NCI-H2227 treated with DMSO at 0.1 percent for 48 hours (cell line): ENCODE results near the gene PAPSS2.

ENCODE experiments used
- DNase-seq: peaks from one replicate; lab custom pipeline; 2025; lab: John Stamatoyannopoulos, UW

Gene PAPSS2

DNA sequence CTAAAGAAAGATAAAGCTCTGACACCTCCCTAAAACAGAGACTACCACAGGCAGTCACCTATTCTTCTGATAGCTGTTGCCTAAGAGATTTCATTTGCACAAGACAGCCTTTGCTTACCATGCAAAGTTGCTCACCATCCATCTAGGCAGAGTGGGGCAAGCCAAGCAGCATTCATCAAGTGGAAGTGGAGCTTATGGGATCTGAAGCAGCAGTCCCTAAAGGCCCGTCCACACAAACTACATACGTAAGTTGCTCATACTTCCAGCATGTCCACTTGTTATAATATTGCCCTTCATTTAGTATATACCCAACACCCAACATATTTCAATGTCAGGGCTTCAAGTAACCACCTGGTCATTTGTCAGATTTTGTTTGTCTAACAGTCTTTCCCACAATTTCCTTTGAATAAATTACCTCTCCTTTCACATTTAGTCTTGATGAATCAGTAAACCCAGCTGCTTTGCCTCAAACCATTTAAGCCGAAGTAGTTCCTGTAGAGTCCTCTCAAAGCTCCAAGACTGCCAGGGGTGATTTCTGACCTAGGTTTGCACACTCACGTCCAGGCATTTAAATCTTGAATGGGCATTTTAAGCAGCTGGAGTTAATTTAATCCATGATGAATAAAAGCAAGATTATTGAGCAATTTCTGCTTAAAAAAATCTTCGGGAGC is 90.5 kb downstream of the PAPSS2 start:
- no peak for DNase-seq

DNA sequence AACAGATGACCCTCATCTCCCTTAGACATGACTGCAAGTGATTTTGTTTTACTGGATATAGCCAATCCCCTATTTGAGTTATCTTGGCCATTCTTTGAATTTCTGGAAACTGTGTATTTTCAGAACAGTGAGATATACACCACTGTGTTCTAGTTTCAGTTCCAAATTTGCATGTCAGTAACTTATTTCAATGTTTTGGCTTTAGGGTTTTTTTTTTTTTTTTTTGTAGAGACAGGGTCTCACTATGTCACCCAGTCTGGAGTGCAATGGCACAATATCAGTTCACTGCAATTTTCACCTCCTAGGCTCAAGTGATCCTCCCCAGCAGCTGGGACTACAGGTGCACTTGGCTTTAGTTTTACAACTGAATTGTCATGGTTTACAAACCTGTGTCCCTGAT is 91.1 kb downstream of the PAPSS2 start:
- DNase-seq: no peak

DNA sequence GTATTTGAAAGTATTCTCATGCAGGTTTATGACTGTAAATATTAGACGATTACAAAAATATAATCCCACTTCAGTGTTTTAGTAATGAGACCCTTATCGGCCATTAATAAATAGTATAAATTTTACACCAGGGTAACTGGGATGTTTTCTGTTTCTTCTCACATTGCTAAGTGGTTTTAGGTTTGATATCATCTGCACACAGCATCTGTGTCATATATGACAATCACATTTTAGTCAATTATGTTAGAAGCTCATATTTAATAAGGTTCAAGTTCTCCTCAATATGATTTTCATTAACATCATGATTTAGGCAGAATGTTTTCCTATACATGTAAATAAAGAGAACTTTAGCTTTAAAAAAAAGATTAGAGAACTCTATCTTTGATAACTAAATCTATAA is 91.6 kb downstream of the PAPSS2 start:
- no peak for DNase-seq

DNA sequence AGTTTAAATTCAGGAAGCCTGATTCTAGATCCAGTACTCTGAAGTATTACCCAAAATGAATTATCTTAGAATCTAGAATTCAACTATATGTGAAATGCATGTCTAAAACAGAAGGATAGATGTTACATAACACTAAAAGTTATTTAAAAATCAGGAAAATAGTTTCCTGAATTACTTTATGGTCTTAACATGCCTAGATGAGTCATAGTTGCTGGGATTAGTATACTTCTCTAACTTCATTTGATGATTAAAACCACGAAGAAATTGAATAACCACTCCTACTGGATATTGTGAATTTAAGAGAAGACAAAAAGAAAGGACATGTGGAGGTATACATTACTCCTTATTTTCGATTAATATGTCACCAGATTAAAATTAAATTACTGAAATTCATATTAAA is 92.9 kb downstream of the PAPSS2 start:
- DNase-seq: no peak

DNA sequence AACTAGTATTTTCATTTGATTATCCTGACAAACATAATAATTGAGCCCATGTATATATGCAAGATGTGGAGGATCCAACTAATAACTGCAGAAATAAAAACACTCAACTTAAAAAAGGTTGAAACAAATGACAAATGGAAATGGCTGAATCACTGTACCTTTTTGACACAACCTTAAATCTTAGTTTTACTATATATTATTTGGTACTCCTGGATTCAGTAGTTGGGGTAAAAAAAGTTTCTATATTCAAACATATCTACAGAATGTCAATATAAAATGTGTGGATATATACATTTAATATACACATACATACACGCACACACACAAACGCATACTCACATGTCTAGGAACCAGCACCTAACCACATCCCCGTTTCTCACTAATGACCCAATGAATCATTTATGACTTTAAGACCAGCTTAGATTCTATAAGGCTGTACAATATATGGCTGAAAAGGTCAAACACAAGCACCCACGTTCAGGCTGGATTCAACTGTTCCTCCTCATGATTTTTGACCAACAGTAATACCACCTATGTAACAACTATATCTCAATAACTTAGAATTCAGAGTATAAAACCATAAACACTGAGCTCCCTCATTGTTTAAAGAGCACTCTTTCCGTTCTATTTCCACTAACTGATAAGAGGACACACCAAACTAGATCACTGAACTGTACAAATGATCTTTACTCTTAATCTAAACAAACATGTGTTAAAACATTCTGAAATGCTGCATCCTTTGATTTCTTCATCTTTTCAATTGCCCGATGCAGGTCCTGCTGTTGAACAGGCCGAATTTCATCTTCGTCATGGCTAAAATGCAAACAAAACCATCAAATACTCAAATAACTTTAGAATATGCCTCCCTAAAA is 94.6 kb downstream of the PAPSS2 start:
- no peak for DNase-seq

DNA sequence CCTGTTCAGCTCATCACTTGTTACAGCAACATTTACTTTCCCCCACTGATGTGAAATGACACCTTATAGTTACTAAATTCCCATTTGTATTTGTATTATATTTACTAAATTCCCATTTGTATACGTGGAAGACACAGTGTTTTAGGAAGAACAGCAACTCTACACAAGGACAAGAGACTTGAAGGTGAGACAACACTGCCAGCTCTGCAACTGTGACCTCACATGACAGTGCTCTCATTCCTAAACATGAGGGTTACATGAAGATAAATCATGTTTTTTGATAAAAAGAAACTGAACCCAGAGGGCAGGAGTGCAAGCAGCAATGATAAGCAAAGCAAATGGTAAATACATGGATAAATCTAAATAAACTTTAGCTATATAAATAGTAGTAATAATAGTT is 98.0 kb downstream of the PAPSS2 start:
- no peak for DNase-seq

DNA sequence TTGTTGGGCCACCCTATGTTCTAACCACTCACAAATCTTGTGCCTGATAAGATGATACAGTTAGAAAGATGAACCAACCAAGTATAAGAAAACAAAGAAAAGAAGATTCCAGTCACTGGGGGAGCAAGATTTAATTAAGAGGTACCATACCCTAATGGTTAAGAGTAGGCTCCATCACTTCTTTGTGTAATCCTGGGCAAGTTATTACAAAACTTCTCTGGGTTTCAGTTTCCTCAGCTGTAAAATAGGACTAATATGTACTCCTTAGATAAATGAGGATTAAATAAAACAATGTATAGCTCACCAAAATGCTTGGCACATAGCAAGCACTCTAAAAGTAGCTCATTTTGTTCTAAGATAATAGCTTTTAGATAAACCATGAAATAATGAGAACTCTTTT is 99.9 kb downstream of the PAPSS2 start:
- no peak for DNase-seq

DNA sequence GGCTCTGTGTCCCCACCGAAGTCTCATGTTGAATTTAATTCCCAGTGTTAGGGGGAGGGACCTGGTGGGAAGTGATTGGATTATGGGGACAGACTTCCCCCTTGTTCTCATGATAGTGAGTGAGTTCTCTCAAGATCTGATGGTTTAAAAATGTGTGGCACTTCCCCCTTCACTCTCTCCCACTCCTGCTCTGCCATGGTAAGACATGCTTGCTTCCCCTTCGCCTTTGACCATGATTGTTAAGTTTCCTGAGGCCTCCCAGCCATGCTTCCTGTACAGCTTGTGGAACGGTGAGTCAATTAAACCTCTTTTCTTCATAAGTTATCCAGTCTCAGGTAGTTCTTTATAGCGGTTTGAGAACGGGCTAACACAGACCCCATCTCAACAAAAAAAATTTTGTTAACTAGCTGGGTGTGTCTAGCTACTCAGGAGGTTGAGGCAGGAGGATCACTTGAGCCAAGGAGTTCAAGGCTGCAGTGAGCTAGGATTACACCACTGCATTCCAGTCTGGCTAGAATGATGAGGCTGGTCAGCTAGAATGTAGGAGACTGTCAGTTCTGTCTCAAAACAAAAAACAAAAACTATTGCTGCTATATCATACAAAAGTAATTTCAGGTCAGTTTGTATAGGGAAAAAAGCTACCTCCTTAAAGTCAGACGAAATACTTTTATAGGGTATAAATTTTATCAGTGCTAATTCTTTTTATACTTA is 100.7 kb downstream of the PAPSS2 start:
- no peak for DNase-seq

DNA sequence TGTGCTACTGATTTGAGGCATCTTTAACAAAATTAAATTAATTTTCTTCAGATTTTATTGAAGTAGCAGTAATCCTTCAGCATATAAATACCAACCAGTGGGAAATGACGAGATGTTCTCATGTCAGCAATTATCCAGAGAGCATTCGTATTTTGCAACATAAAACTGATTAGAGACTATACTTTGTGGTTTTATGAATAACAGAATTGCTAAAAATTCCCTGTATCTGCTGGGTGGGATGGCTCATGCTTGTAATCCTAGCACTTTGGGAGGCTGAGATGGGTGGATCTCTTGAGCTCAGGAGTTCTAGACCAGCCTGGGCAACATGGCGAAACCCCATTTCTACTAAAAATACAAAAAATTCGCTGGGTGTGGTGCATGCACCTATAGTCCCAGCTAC is 101.5 kb downstream of the PAPSS2 start:
- no peak for DNase-seq

DNA sequence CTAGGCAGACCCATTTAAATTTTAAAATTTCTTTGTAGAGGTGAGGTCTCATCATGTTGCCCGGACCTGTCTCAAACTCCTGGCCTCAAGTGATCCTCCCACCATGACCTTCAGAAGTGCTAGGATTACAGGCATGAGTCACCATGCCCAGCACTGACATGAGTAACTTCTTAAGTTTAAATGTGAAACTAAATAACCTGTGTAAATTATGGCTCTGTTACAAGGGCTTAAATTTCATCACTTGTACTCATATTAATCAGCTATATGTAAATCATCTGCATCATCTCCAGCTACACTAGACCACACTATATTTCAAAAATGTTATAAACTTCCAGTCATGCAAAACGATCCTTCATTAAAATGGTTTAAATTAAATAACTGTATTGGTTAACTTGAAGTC is 102.2 kb downstream of the PAPSS2 start:
- DNase-seq: no peak

DNA sequence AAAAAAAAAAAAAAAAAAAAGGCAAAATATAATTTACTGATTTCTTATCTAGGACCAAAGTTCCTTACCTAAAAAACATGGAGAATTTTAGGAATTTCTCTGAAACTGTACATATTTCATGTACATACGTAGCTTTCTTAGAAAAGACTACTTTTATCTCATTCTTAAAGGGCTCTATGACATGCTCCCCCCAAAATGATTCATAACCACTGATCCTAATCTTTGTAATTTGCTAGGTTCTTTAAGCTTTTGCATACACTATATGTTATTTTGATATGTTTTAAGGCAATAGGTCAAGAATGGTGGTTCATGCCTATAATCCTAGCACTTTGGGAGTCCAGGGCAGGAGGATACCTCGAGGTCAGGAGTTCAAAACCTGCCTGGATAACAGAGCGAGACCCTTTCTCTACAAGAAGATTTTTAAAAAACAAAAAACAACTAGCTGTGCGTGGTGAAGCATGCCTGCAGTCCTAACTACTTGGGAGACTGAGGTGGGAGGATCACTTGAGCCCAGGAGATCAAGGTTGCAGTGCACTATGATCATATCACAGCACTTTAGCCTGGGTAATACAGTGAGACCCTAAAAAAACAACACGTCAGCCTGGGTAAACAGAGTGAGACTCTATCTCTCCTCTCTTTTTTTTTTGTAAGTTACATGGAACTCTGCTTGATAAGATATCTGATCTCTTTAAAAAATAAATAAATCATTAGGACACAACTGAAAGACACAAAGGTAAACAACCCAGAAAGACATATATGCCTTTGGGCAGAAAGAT is 103.6 kb downstream of the PAPSS2 start:
- no peak for DNase-seq

DNA sequence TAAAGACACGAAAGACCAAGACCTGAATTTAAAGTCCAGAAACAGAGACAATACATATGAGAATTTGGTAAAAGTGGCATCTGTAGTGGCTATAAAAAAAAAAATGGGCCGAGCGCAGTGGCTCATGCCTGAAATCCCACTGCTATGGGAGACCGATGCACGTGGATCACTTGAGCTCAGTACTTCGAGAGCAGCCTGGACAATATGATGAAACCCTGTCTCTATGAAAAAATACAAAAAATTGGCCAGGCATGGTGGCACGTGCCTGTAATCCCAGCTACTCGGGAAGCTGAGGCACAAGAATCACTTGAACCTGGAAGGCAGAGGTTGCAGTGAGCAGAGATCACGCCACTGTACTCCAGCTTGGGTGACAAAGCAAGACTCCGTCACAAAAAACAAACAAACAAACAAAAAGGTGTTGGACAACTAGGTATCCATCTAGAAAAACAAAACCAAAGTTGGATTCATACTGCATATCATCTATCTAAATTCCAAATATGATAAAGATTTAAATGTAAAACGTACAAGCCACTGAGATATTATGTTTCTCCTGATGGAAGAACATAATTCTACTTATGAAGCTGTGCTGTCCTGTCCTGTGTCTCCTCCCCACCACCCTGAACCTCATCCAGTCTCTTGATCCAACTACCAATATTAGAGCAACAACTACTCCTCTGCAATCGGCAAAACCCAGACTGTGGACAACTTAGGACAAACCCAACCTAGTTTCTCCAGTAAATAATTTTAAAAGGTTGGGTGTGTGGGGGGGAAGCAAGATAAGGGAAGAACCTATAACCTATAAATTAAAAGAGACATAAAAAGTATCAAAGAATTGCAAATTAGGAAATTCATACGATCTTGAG is 104.6 kb downstream of the PAPSS2 start:
- DNase-seq: no peak

DNA sequence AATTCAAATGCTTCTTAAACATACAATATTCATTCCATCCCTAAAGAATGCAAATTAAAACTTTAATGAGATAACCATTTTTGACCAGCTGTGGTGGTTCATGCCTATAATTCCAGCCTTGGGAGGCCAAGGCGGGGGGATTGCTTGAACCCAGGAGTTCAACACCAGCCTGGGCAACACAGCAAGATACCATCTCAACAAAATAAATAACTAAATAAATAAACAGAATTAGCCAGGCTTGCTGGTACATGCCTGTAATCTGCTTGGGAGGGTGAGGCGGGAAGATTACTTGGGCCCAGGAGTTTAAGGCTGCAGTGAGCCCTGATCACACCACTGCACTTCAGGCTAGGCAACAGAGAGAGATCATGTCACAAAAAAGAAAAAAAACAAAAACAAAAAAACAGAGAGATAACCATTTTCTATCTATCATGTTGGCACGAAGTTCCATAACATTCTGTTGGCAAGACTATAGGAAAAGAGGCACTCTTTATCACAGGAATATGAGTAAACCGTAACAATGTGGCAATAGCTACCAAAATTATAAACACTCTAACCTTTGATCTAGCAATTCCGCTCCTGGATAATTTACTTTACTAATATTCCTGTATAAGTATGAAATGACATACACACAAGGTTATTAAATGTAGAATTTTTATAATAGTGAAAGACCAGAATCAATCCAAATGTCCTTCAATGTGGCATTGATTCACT is 106.1 kb downstream of the PAPSS2 start:
- DNase-seq: no peak

DNA sequence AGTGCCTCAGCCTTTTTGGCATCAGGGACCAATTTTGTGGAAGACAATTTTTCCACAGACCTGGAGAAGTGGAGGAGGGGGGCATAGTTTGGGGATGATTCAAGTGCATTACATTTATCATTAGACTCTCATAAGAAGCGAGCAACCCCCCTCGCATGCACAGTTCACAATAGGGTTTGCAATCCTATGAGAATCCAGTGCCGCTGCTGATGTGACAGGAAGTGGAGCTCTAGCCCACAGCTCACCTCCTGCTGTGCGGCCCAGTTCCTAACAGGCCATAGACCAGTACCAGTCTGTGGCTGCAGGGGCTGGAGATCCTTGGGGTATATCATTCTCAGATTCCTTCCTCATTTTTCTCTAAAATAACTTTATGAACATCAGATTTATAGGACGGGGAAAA is 107.6 kb downstream of the PAPSS2 start:
- no peak for DNase-seq

DNA sequence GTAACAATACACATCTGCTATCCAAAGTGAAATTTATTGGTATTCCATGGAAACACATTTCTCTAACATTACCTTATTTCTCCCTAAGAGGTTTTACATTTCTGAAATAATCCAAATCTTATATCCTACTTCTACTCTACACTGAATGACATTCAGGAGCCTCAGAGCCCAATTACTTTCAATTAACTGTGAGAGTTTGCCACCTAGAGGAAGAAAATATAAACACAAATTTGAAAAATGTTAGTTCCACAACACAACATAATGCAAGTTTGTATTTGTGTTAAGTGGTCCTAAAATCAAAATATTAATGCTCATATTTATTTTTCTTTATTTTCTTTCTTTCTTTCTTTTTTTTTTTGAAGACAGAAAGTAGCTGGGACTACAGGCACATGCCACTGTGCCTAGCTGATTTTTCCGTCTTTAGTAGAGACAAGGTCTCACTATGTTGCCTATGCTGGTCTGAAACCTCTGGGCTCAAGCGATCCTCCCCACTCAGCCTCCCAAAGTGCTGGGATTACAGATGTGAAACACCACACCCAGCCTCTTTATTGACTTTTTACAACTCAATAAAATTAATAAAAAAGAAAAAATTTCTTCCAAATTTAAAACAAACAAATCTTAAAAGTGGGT is 112.3 kb downstream of the PAPSS2 start:
- peak; percentile 1 for DNase-seq

DNA sequence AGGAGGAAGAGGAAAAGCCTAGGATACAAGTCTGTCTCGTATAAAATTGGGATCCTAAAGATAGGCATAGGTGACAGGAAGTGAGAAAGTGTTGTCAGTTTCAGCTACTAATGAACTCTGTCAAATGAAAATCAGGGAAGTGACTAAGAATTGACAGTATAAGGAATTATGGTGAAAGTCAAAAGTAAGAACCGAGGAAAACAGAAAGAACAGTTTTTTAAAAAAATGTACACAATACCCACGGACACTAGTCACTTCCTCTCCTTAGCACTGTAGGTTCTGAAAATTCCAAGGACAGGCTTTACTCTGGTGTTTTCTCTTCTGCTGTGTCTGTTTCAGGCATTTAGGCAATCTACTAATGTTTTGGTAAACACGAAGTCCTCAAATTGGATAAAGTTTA is 116.1 kb downstream of the PAPSS2 start:
- DNase-seq: no peak

DNA sequence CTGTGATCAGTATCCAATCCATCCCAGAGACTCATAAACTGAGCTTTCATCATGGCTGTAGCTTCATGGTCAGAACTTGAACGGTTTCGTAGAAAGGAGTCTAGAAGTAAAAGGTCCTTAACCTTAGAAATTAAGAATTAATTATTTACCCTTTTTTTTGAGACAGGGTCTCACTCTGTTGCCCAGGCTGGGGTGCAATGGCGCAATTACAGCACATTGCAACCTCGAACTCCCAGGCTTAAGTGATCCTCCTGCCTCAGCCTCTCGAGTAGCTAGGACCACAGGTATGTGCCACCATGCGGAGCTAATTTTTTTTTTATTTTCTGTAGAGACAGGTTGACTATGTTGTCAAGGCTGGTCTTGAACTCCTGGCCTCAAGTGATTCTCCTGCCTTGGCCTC is 116.7 kb downstream of the PAPSS2 start:
- no peak for DNase-seq

DNA sequence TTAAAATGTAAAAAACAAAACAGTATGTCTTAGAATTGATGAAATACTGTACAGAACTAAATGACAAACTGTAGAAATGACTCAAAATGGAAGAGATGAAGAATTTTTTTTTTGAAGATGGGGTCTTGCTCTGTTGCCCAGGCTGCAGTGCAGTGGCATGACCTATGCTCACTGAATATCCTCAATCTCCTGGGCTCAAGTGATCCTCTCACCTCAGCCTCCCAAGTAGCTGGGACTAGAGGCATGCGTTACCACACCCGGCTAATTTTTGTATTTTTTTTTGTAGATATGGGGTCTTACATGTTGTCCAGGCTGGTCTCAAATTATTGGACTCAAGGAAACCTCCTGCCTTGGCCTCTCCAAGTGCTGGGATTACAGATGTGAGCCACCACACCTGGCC is 121.9 kb downstream of the PAPSS2 start:
- no peak for DNase-seq

DNA sequence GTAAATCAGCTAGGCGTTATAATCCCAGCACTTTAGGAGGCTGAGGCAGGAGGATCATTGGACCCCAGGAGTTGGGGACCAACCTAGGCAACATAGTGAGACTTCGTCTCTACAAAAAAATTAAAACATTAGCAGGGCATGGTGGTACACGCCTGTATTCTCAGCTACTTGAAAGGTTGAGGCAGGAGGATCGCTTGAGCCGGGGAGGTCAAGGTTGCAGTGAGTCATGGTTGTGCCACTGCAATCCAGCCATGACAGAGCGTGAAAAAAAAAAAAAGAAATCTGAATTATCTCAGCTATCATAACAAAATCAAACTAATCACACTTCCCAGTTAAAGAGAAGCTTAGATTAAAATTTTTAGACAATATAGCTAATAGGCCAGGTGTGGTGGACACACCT is 123.0 kb downstream of the PAPSS2 start:
- no peak for DNase-seq

DNA sequence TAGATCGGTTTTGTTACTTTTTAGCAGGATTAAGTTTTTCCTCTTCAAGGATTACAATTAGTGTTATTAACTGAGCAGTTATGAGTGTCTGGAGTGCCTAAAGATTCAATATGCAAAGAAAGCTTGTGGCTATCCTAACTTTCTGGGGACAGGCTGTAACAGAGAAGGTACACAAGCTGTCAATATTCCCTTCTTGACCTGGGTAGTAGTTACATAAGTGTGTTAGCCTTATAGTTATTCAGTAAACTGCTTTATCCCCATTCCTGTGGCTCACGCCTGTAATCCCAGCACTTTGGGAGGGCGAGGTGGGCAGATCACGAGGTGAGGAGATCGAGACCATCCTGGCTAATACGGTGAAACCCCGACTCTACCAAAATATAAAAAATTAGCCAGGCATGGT is 126.7 kb downstream of the PAPSS2 start:
- DNase-seq: no peak
